Stimulated activated CD4-positive, alpha-beta T cell treated with anti-CD3 and anti-CD28 coated beads, Interleukin-15, amount 100 ng/mL, for 1 hour (primary cell): ENCODE measurements around the gene DIRAS1.

Experiments
- DNase-seq, 2 donors: peaks; one replicate each; pipeline ENCODE4 v3.0.0-alpha.2; 2020; ENCODE audit warnings: low read depth in 1 of 2, low spot score in 1 of 2

DIRAS1 gene

DNA sequence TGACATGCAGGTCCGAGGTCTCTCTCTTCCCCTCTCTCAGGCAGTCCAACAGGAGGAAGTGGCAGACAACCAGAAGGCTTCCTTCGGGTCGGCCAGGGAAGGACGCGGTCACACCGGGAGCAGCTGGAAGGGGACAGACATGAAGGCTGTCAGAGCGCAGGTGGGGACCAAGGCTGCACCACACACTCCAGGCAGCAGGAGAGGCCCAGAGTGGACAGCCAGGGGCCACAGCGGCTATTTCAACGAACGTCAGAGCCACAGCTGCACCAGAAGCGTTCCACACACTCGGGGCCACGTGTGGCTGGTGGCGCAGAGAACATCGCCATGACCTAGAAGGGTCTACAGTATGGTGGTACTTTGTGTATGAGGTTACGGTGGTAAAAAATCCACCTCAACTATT, 34.6 kb upstream of the DIRAS1 start:
- DNase-seq = no peak

DNA sequence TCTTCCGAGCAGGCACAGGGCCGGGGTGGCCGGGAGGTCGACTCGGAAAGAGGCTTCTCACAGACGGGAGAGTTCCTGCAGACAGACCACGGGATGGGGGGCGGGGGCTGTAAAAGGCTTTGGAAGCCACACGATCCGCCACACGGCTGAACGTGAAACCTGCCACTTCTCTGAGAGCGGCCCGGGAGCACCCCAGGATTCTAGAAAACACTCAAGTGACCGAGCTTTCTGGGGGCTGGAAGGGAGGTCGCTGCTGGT, 34.2 kb upstream of the DIRAS1 start:
- DNase-seq = no peak

DNA sequence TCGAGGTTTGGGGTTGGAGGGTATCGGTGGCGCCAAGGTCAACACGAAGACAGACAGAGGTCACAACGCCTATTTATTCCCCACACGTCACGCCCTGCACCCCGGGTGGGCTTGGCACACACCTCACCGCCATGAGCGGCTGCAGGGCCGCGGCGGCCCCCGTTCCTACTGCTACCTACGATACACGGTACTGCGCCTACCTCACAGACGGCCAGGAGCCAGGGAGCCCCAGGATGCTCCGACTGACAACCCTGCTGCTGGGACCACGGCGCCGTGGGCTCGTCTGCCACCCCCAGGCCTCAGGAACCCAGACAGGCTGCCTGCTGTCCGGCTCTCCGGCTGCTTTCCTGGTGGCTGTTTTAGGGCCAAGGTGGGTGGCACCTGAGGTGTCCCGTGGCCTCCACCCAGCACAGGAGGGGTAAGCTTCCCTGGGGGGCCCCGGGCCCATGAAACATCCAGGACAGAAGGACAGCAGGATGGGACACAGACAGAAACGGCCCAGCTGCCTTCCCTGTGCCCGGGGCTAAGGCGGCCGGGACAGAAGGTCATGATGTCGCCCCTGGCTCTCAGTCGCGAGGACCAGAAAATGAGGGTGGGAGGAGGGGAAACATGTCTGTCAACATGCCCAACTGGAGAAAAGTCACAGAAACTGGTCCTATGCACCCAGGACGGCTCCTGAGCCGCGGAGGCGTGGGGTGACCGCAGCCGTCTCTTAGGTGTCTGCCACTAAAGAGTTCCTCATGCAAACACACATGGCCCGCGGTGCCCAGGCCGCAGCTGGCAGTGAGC, 33.7 kb upstream of the DIRAS1 start:
- DNase-seq = no peak

DNA sequence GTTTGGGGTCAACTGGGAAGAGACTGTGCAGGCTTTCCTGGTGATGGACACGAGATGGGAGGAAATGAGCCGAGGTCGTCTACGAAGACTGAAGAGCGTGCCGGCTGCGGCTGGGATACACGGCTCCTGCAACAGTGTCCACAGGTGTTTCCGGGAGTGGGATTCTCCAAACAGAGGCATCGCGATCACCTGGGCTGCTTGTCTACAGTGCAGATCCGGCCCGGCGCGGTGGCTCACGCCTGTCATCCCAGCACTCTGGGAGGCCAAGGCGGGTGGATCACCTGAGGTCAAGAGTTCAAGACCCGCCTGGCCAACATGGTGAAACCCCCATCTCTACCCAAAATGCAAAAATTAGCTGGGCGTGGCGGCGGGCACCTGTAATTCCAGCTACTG, 30.3 kb upstream of the DIRAS1 start:
- DNase-seq = no peak

DNA sequence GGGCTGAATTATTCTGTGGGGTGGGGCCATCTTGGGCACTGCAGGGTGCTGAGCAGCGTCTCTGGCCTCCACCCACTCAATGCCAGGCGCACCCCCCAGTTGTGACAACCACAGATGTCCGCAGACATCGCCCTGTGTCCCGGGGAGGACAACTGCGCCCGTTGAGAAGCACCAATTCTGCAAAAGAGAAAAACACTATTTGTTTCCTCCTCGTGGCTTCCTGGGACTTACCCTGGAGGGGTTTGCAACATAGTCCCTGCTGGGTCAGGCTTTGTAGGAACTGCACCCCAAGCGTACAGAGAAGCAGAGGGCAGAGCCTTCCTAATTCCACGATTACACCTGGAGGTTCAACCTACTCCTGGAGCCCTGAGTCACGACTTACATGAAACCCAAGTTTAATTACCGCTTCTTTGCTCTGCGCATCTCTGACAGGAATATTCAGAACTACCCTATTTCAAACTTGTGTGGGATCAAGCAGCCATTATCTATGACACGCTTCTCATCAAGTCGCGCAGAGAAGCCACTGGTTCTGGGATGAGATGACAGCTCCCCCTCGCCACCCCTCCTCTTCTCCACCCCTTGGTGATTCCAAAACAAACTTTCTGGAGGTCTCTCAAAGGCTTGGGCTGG, 29.8 kb upstream of the DIRAS1 start:
- DNase-seq = no peak

- DNase-seq = no peak
These were observed 26.2 kb upstream of the DIRAS1 start for GRCh38 chr19:2747349-2747748.

- DNase-seq = no peak
These were observed 22.9 kb upstream of the DIRAS1 start for GRCh38 chr19:2744113-2744512.

- DNase-seq = no peak
These were observed 21.9 kb upstream of the DIRAS1 start for GRCh38 chr19:2743099-2743498.

DNA sequence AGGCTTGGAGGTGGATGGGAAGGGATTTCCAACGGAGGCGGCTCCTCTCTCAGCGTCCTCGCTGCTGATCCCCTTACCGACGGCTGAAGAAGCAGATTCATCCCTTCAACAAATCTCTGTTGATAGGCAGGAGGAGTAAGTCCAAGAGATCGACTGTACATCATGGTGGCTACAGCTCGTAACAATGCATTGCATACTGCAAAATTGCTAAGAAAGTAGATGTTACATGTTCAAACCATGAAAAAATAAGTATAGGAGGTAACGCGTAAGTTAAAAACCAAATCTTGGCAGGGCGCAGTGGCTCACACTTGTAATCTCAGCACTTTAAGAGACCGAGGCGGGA, 19.1 kb upstream of the DIRAS1 start:
- no peak for DNase-seq

- DNase-seq = peak; percentile 96 to 97
These were observed 18.6 kb upstream of the DIRAS1 start, which contains the start of gene SLC39A3 for GRCh38 chr19:2739602-2740313. Gene SLC39A3 (minus strand): TSS chr19:2740017. CDS start chr19:2737257, 2,760 bp downstream.

- no peak for DNase-seq
These were observed 15.5 kb upstream of the DIRAS1 start for GRCh38 chr19:2736550-2737190.

GRCh38 chr19:2735374-2735773, 14.2 kb upstream of the DIRAS1 start:
- no peak for DNase-seq

GRCh38 chr19:2734589-2735288, 13.6 kb upstream of the DIRAS1 start:
- no peak for DNase-seq

DNA sequence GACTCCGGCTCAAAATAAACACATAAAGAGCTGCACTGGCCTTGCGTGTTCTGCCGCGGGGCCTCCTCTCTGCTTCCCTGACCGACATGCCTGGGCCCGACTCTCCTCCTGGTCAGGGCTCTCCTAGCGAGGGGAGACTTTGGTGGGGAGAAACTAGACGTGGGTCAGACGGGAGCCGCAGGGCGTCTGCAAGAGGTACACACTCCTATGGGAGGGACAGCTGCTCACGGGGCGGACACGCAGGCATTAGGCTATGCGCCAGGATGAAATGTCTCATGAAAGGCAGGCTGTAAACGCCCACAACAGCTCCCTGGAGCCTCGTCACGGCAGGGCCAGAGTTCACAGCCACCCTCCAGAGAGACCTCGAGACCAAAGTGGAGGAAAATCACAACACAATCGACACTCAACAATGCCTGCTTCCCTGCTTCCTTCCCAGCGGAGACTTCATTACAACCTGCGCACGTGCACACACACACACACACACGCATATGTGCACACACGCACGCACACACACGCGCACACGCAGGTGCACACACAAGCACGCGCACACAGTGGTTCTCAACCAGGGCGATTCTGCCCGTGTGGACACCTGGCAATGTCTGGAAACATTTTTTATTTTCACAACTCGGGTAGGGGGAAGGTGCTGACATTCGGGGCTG, 12.9 kb upstream of the DIRAS1 start:
- DNase-seq = no peak

GRCh38 chr19:2732883-2733282, 11.7 kb upstream of the DIRAS1 start:
- no peak for DNase-seq

DNA sequence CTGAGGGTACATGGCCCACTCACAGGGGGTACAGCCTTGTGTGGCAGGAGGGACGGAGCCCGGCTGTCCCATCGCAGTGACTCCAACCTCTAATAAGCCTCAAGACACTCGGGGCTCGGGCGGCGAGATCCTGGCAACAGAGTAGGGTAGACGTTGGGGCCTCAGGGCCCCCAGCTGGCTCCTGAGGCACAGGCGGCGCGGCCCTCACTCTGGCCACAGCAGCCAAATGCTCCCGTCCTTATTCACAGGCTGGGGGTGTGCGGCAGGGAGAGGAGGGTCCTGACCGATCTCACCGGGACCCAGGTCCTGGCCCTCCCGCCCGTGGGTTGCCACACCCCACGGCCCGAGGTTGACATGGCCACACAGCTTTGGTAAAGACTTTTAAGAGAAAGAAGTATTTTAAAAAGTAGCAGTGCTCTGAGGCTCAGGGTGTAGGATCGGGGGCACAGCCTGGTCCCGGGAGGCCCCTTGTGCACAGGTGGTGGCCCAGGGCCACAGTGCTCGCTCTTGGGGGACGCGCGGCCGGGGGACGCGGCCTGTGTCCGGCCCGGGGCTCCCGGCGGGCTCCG, 11.1 kb upstream of the DIRAS1 start:
- no peak for DNase-seq

GRCh38 chr19:2731181-2731995, 10.2 kb upstream of the DIRAS1 start:
- DNase-seq = no peak

DNA sequence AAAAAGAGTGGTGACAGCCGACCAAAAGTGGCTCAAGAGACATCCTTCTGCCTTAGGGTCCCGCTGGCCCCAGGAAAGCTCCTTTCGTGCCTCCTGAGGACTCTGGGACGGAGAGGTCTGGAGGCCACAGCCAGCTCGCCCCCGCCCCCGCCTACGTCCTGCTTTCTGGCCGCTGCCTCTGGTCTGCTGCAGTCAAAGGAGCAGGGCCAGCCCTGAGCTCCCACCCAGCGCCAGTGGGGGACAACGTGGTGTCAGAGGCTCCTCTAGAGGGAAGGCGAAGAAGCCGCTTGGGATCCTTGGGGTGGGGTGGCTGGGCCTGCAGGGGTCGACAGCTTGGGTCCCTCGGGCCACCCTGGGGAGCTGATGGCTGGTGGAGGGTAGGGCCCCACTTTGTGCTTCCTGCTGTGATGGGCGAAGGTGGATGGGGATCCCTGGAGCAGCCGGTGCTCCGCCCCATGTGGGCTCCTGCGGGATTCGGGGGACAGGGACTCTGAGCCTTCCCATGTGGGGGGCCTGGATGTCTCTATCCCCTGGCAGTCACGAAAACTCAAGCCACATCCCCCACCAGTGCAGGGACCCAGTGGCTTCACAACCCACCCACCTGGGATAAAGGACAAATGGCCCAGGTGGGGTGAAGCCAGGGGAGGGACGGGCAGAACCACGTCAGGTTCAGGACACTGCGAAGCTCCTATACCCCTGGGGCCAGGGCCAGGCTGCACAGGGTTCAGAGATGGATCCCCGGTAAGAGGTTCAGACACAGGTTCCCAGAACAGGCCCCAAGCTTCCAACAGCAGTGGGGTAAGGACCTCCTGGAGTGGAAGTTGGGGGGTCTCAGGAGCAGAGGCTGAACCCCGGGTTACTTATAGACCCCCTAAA, 9.0 kb upstream of the DIRAS1 start:
- no peak for DNase-seq
